ENCODE data around the gene SPOP. TPM values are rescaled to one million over a fixed set of nuclear protein-coding genes. Genes with fewer than 3 reads are reported as not detected.

Gene SPOP
- total and polyA plus RNA-seq, 2 of the 4 experiments (the other 2 are of a cell fraction): 24.9 to 47.5 TPM

- Histone ChIP-seq H3K79me1 (ENCODE audit: low read depth in 1 of 2, low read length in 2 of 2) (peaks cover 26 to 35% of the 10 kb centered on the region in 2 experiments), H4K5ac (ENCODE audit: low read depth, low read length) (no peak overlapping the region), H2BK120ac (ENCODE audit: low read depth, low read length) (no peak overlapping the region), H3K4ac (ENCODE audit: low read depth, low read length) (no peak overlapping the region), H3K4me2 (ENCODE audit: low read depth, low read length) (no peak overlapping the region), H3K23ac (ENCODE audit: low read depth, low read length) (no peak overlapping the region), H3K9me3 (ENCODE audit: control insufficient read depth, insufficient read depth, low read length) (no peaks in the 10 kb centered on the region), H3K4me1 (ENCODE audit: control insufficient read depth, insufficient read depth, low read length) (peaks cover 5% of the 10 kb centered on the region), H4K91ac (ENCODE audit: insufficient read depth, low read depth, low read length) (no peak overlapping the region), H2BK20ac (ENCODE audit: low read depth, low read length) (no peak overlapping the region), H3K14ac (replicated peaks; ENCODE audit: low read depth, low read length) (no peak overlapping the region), H4K8ac (ENCODE audit: low read depth in 2 of 2, low read length in 2 of 2) (no peak overlapping the region), H2BK5ac (ENCODE audit: low read depth, low read length, poor library complexity, severe bottlenecking) (no peak overlapping the region), H3K27me3 (ENCODE audit: control insufficient read depth, insufficient read depth, low read length) (no peaks in the 10 kb centered on the region), H3K4me3 (ENCODE audit: insufficient read depth, low read depth, low read length) (no peak overlapping the region), H3K36me3 (ENCODE audit: control insufficient read depth, insufficient read depth, low read length) (peaks cover 45% of the 10 kb centered on the region), H3K9ac (ENCODE audit: low read depth, low read length) (no peak overlapping the region), H2BK15ac (ENCODE audit: low read depth, low read length) (no peak overlapping the region), H3K27ac (ENCODE audit: insufficient read depth, low read length) (no peak overlapping the region), H2AFZ (replicated peaks; ENCODE audit: low read length, poor library complexity) (no peak overlapping the region), H4K20me1 (ENCODE audit: insufficient read depth, low read length) (no peaks in the 10 kb centered on the region), H2AK5ac (ENCODE audit: low read depth, low read length) (no peak overlapping the region), H3K9me1 (ENCODE audit: insufficient read depth, low read length) (peaks cover 7% of the 10 kb centered on the region; the same call in 1 of the 2 replicates), H3K56ac (ENCODE audit: extremely low read depth, insufficient read depth, low read length) (no peak overlapping the region), H3K18ac (ENCODE audit: low read depth, low read length) (no peak overlapping the region), H2AK9ac (replicated peaks; ENCODE audit: low read depth, low read length, poor library complexity) (no peak overlapping the region)
- no peak for ATAC-seq (ENCODE audit: low read depth)
- ChIA-PET CTCF (no interaction called here), POLR2A (ENCODE audit: unreplicated experiment) (no interaction called here)
- dilution Hi-C loops (cut with HindIII; ENCODE audit: low sequenced_read_pairs, unreplicated experiment): no loop called here
- no peak for TF ChIP-seq USF2 (IDR thresholded peaks at IDR 0.05; ENCODE audit: low read depth, low read length)
- TF ChIP-seq CEBPB (IDR thresholded peaks at IDR 0.05; ENCODE audit: low read depth, low read length): no peak
- no peak for TF ChIP-seq ELK1 (IDR thresholded peaks at IDR 0.05; ENCODE audit: borderline replicate concordance, low read depth, low read length)
- no peak for TF ChIP-seq FOS (IDR thresholded peaks at IDR 0.05; ENCODE audit: low read depth, low read length)
- no peak for TF ChIP-seq SMC3 (IDR thresholded peaks at IDR 0.05; ENCODE audit: low read depth, low read length)
- no peak for TF ChIP-seq CHD1 (IDR thresholded peaks at IDR 0.05; ENCODE audit: low read depth, low read length)
- no peak for TF ChIP-seq MAFK (IDR thresholded peaks at IDR 0.05; ENCODE audit: low read depth, low read length)
- no peak for TF ChIP-seq RAD21 (IDR thresholded peaks at IDR 0.05; ENCODE audit: low read length)
- TF ChIP-seq NFE2L2 (IDR thresholded peaks at IDR 0.05; ENCODE audit: low read depth, low read length): no peak
- TF ChIP-seq RFX5 (IDR thresholded peaks at IDR 0.05; ENCODE audit: low read depth, low read length): no peak
- no peak for TF ChIP-seq CTCF (conservative IDR thresholded peaks at IDR 0.05; ENCODE audit: low read depth, low read length)
- TF ChIP-seq POLR2A (IDR thresholded peaks at IDR 0.05; ENCODE audit: low read depth, low read length): no peak
- no peak for TF ChIP-seq RCOR1 (IDR thresholded peaks at IDR 0.05; ENCODE audit: insufficient replicate concordance, low read length)
- no peak for TF ChIP-seq MAZ (IDR thresholded peaks at IDR 0.05; ENCODE audit: borderline replicate concordance, low read depth, low read length)
- no peak for TF ChIP-seq MXI1 (IDR thresholded peaks at IDR 0.05; ENCODE audit: borderline replicate concordance, low read depth, low read length)
- no peak for TF ChIP-seq BHLHE40 (IDR thresholded peaks at IDR 0.05; ENCODE audit: low read depth, low read length)
- in situ Hi-C loops (cut with MboI; ENCODE audit: low sequenced_read_pairs): loop anchor here (5.0 to 10.0 kb wide), 2 partner anchors 142 to 290 kb away; partner anchors contain the start of genes DLX3 and TAC4
- no TSS peak for BruUV-seq (replicated peaks)
- DNase-seq: no peak
- intact Hi-C loops (cut with micrococcal nuclease): loop anchor here (2.0 kb wide), 1 partner anchor 294 kb away; no protein-coding TSS in a partner anchor
Observed at GRCh38 chr17:49705254-49705653, 27.4 kb upstream of the SPOP start.
